HepG2 (cell line): ENCODE results near the gene PTPRCAP. TPM values are rescaled to one million over a fixed set of nuclear protein-coding genes. Genes with fewer than 3 reads are reported as not detected.

ENCODE experiments used
- ARNT2 ChIP-seq: sonication (generic); formaldehyde crosslinking; IDR thresholded peaks from 2 replicates; pipeline ENCODE4 v1.8.0; 2022; ENCODE audit warnings: mild to moderate bottlenecking, low read depth, missing genetic modification reagents, moderate library complexity
- ATF2 ChIP-seq: sonication (generic); formaldehyde crosslinking; IDR thresholded peaks from 2 replicates; pipeline ENCODE4 v1.4.0; 2020; ENCODE audit warnings: missing genetic modification reagents
- BORCS8-MEF2B ChIP-seq: sonication (generic); formaldehyde crosslinking; IDR thresholded peaks from 2 replicates; pipeline ENCODE4 v1.8.0; 2022; ENCODE audit warnings: mild to moderate bottlenecking, missing genetic modification reagents
- CREB1 ChIP-seq, 2 experiments: fragments of 450-650 bp in 1 of 2; IDR thresholded peaks; 2 replicates each; pipeline ENCODE4 v1.6.1; 2016 to 2017; ENCODE audit warnings: control low read depth in 1 of 2, mild to moderate bottlenecking in 1 of 2, missing compliant biosample characterization in 1 of 2, missing genetic modification characterization in 1 of 2
- FOXA3 ChIP-seq: IDR thresholded peaks from 2 replicates; pipeline ENCODE4 v1.6.1; 2016; ENCODE audit warnings: missing genetic modification reagents, missing compliant biosample characterization
- HOXD1 ChIP-seq: sonication (generic); formaldehyde crosslinking; IDR thresholded peaks from 2 replicates; pipeline ENCODE4 v1.5.0; 2020; ENCODE audit warnings: missing genetic modification reagents
- JUND ChIP-seq: sonication (generic); formaldehyde crosslinking; IDR thresholded peaks from 2 replicates; pipeline ENCODE4 v1.8.0; 2022; ENCODE audit warnings: mild to moderate bottlenecking, missing genetic modification reagents
- KDM5A ChIP-seq: fragments of 200-600 bp; sonication (generic); IDR thresholded peaks from 2 replicates; pipeline ENCODE4 v1.7.0; 2018; ENCODE audit warnings: antibody characterized with exemption, mild to moderate bottlenecking, low read length, borderline replicate concordance
- MIER2 ChIP-seq: IDR thresholded peaks from 2 replicates; pipeline ENCODE4 v1.6.1; 2016; ENCODE audit warnings: missing biosample characterization, missing genetic modification reagents
- NRL ChIP-seq: sonication (generic); formaldehyde crosslinking; IDR thresholded peaks from 2 replicates; pipeline ENCODE4 v1.5.0; 2020; ENCODE audit warnings: missing genetic modification reagents, mild to moderate bottlenecking, moderate library complexity, borderline replicate concordance
- PAWR ChIP-seq: sonication (generic); formaldehyde crosslinking; IDR thresholded peaks from 2 replicates; pipeline ENCODE4 v1.4.0; 2020; ENCODE audit warnings: missing genetic modification reagents, mild to moderate bottlenecking, borderline replicate concordance
- PAXIP1 ChIP-seq: sonication (generic); formaldehyde crosslinking; conservative IDR thresholded peaks from 2 replicates; pipeline ENCODE4 v1.4.0; 2020; ENCODE audit warnings: mild to moderate bottlenecking, missing genetic modification reagents, moderate library complexity
- PLSCR1 ChIP-seq: sonication (generic); formaldehyde crosslinking; IDR thresholded peaks from 2 replicates; pipeline ENCODE4 v1.5.0; 2020; ENCODE audit warnings: missing genetic modification reagents, mild to moderate bottlenecking, borderline replicate concordance
- RAD51 ChIP-seq: fragments of 450-650 bp; IDR thresholded peaks from 2 replicates; pipeline ENCODE4 v1.6.1; 2016; ENCODE audit warnings: borderline replicate concordance
- SETDB1 ChIP-seq: sonication (generic); formaldehyde crosslinking; IDR thresholded peaks from 2 replicates; pipeline ENCODE4 v1.5.1; 2020; ENCODE audit warnings: missing genetic modification reagents, mild to moderate bottlenecking, borderline replicate concordance
- SRSF1 ChIP-seq: fragments of 200-400 bp; formaldehyde crosslinking; optimal IDR thresholded peaks from 2 replicates; pipeline ENCODE3; 2017; ENCODE audit warnings: mild to moderate bottlenecking, low read depth, low read length, moderate library complexity
- TBX2 ChIP-seq: sonication (generic); formaldehyde crosslinking; IDR thresholded peaks from 2 replicates; pipeline ENCODE4 v1.5.0; 2020; ENCODE audit warnings: missing genetic modification reagents, mild to moderate bottlenecking, borderline replicate concordance
- YEATS2 ChIP-seq: sonication (generic); formaldehyde crosslinking; IDR thresholded peaks from 2 replicates; pipeline ENCODE4 v1.4.0; 2020; ENCODE audit warnings: missing genetic modification reagents, borderline replicate concordance
- ZBTB20 ChIP-seq: sonication (generic); formaldehyde crosslinking; IDR thresholded peaks from 2 replicates; pipeline ENCODE4 v1.8.1; 2023; ENCODE audit warnings: missing genetic modification reagents, low read depth, mild to moderate bottlenecking, borderline replicate concordance
- ZNF205 ChIP-seq: IDR thresholded peaks from 2 replicates; pipeline ENCODE4 v1.6.1; 2018; ENCODE audit warnings: missing biosample characterization, missing genetic modification reagents
- ZNF430 ChIP-seq: sonication (generic); formaldehyde crosslinking; IDR thresholded peaks from 2 replicates; pipeline ENCODE4 v1.9.0; 2021; ENCODE audit warnings: mild to moderate bottlenecking, missing genetic modification reagents
- ZNF569 ChIP-seq: sonication (generic); formaldehyde crosslinking; IDR thresholded peaks from 2 replicates; pipeline ENCODE4 v1.5.0; 2020; ENCODE audit warnings: mild to moderate bottlenecking, missing genetic modification reagents, moderate library complexity, borderline replicate concordance
- ZNF644 ChIP-seq: IDR thresholded peaks from 2 replicates; pipeline ENCODE4 v1.6.1; 2016; ENCODE audit warnings: low read depth
- ZNF749 ChIP-seq: sonication (generic); formaldehyde crosslinking; IDR thresholded peaks from 2 replicates; pipeline ENCODE4 v1.8.0; 2022; ENCODE audit warnings: mild to moderate bottlenecking, missing genetic modification reagents, moderate library complexity, borderline replicate concordance
- ZNF839 ChIP-seq: sonication (generic); formaldehyde crosslinking; IDR thresholded peaks from 2 replicates; pipeline ENCODE4 v1.4.0; 2020; ENCODE audit warnings: missing genetic modification reagents, mild to moderate bottlenecking, borderline replicate concordance
- polyA plus RNA-seq, 8 experiments: library from polyadenylated mRNA; depleted of rRNA in 3 of 8; stranded (reverse) in 7 of 8; unstranded in 1 of 8; fragments of >200 nt; fragmentation: Illumina TruSeq in 4 of 8; extraction: Trizol in 4 of 8; gene quantifications; 2 replicates each; pipeline versions ENCODE4 v1.2.1 to v1.2.3, GENCODE V29; 2011 to 2016; ENCODE audit warnings: low read depth in 4 of 8, missing spikeins in 1 of 8, mixed read lengths in 1 of 8; ENCODE audit not compliant: insufficient read depth in 1 of 8
- total RNA-seq, 5 experiments: library from RNA; depleted of rRNA; stranded (reverse); fragments of >200 nt; fragmentation: Illumina TruSeq; extraction: Trizol; gene quantifications; 2 replicates each; pipeline ENCODE4 v1.2.3, GENCODE V29; 2016; ENCODE audit warnings: low read depth in 1 of 5

PTPRCAP gene
- total and polyA plus RNA-seq, 2 of the 13 experiments (the other 11 are each of a cell fraction or from before 2014, with no cell fraction given): 0.60 to 0.70 TPM

- TF ChIP-seq ZNF205 (CRISPR knock-in tag) (no peak), BORCS8-MEF2B (CRISPR knock-in tag) (no peak; the same call in none of the 2 replicates), PLSCR1 (CRISPR knock-in tag) (no peak), ZNF749 (CRISPR knock-in tag) (no peak), ZNF839 (CRISPR knock-in tag) (no peak), FOXA3 (CRISPR knock-in tag) (0 out of 2 replicates have a peak, but pooled peaks have one; percentile 9), KDM5A (no peak), HOXD1 (CRISPR knock-in tag) (no peak), PAWR (CRISPR knock-in tag) (no peak), ARNT2 (CRISPR knock-in tag) (peak; percentile 56; the same call in 1 of the 2 replicates), SETDB1 (CRISPR knock-in tag) (no peak), JUND (CRISPR knock-in tag) (0 out of 2 replicates have a peak, but pooled peaks have one; percentile 61), ZBTB20 (0 out of 2 replicates have a peak, but pooled peaks have one; percentile 4), SRSF1 (peak; percentile 56), YEATS2 (CRISPR knock-in tag) (peak; percentile 80), PAXIP1 (no peak), ZNF644 (CRISPR knock-in tag) (no peak), ZNF569 (CRISPR knock-in tag) (no peak), MIER2 (CRISPR knock-in tag) (0 out of 2 replicates have a peak, but pooled peaks have one; percentile 36), ATF2 (CRISPR knock-in tag) (no peak), NRL (peak; percentile 66; the same call in 1 of the 2 replicates), RAD51 (no peak), TBX2 (no peak), CREB1 (IDR thresholded peaks at IDR 0.05) (peak; percentile 78), CREB1 (CRISPR knock-in tag; IDR thresholded peaks at IDR 0.05) (peak; percentile 93), ZNF430 (CRISPR knock-in tag) (no peak)
Measured at GRCh38 chr11:67463680-67464410, 26.4 kb upstream of the PTPRCAP start (continued).
